Vagina (tissue), 2 donors: ENCODE results near the gene FAM219B. TPM values are rescaled to one million over a fixed set of nuclear protein-coding genes. Genes with fewer than 3 reads are reported as not detected.

Source experiments
- DNase-seq, 2 donors: peaks; one replicate each; pipeline ENCODE4 v3.0.0-alpha.2; 2017; ENCODE audit errors: extremely low spot score in 2 of 2
- H3K27ac ChIP-seq: fragments of 200-600 bp; sonication (generic); one replicate; pipeline ENCODE4 v1.5.1; 2019
- H3K27me3 ChIP-seq: fragments of 200-600 bp; sonication (generic); one replicate; pipeline ENCODE4 v1.5.1; 2019
- H3K36me3 ChIP-seq, 2 donors: fragments of 200-600 bp; sonication (generic); one replicate each; pipeline ENCODE4 v1.5.1; 2017 to 2019
- H3K4me1 ChIP-seq: fragments of 200-600 bp; sonication (generic); one replicate; pipeline ENCODE4 v1.5.1; 2019
- H3K4me3 ChIP-seq, 2 donors: fragments of 200-600 bp; sonication (generic); 1 replicate in 1 of 2; 2 replicates in 1 of 2; pipeline ENCODE4 v1.5.1; 2016 to 2019
- H3K9me3 ChIP-seq: fragments of 200-600 bp; sonication (generic); one replicate; pipeline ENCODE4 v1.5.1; 2019
- POLR2A ChIP-seq, 2 donors: fragments of 450-650 bp; IDR thresholded peaks; one replicate each; pipeline ENCODE4 v1.6.1; 2017; ENCODE audit warnings: antibody characterized with exemption in 2 of 2, mild to moderate bottlenecking in 2 of 2, moderate library complexity in 2 of 2
- POLR2AphosphoS5 ChIP-seq, 2 donors: sonication (generic); formaldehyde crosslinking; IDR thresholded peaks; one replicate each; pipeline ENCODE4 v1.9.0; 2017; ENCODE audit warnings: antibody characterized with exemption in 2 of 2, mild to moderate bottlenecking in 2 of 2, low read depth in 1 of 2; ENCODE audit not compliant: insufficient read depth in 1 of 2
- intact Hi-C: fragments of 100-400 bp; cut with DNase I; formaldehyde crosslinking; loops from one replicate; pipeline ENCODE4 v1.15.1; 2023
- total RNA-seq: library from RNA; depleted of rRNA; stranded (reverse); fragments of >200 nt; gene quantifications from one replicate; pipeline ENCODE4 v1.2.3, GENCODE V29; 2016
- TF ChIP-seq, protein P1 (sequence below), 3 experiments: fragments of 450-650 bp in 2 of 3; fragments of 200-600 bp in 1 of 3; sonication (generic) in 1 of 3; IDR thresholded peaks; one replicate each; pipeline ENCODE4 v1.5.1; 2017 to 2019; ENCODE audit warnings: antibody characterized with exemption in 3 of 3, mild to moderate bottlenecking in 2 of 3, moderate library complexity in 2 of 3

The FAM219B gene
- total RNA-seq, 1 donor from 2014 or later = 51.6 TPM

DNA sequence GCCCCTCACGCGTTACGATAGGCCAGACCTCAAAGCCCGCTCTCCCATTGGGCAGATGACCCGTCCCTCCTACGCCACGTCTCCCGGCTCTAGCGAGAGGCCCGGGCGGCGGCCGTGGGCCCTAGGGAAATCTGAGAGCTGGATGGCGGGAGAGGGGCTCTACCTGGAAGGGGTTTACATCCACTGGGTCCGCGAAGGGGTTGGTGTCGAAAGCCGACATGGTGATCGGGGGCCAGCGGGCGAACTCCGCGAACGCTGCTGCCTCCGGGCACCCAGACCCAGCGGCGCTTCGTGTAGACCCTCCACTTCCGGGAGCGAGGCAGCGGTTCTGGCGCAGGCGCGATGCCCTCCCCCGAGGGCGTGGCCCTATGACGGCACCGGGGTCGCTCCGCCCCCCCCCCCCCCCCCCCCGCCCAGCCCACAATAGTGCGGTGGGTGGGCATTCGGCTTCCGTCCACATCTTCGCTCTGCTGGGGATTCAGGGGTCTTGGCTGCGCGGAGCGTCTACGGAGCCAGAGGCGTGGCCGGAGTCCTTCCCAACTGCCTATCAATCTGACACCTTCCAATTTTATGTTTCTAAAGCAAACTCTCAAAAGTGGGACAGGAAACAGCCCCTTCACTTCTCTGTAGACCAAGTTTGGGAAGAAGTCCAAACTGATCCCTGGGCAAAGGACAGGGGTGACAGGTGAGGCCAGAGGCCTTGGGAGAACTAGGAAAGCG lies 33.5 kb downstream of the FAM219B start, which contains the start of gene SCAMP2:
Gene SCAMP2, minus strand, starts transcription at position 330 of the 720 bp plus-strand sequence. Its CDS starts 110 bp downstream, at position 220.
- no peaks in the 10 kb centered on the region for H3K27me3 ChIP-seq
- TF ChIP-seq, protein P1, sequence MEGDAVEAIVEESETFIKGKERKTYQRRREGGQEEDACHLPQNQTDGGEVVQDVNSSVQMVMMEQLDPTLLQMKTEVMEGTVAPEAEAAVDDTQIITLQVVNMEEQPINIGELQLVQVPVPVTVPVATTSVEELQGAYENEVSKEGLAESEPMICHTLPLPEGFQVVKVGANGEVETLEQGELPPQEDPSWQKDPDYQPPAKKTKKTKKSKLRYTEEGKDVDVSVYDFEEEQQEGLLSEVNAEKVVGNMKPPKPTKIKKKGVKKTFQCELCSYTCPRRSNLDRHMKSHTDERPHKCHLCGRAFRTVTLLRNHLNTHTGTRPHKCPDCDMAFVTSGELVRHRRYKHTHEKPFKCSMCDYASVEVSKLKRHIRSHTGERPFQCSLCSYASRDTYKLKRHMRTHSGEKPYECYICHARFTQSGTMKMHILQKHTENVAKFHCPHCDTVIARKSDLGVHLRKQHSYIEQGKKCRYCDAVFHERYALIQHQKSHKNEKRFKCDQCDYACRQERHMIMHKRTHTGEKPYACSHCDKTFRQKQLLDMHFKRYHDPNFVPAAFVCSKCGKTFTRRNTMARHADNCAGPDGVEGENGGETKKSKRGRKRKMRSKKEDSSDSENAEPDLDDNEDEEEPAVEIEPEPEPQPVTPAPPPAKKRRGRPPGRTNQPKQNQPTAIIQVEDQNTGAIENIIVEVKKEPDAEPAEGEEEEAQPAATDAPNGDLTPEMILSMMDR (IDR thresholded peaks at IDR 0.05) = no peak
- TF ChIP-seq POLR2A (IDR thresholded peaks at IDR 0.05) (peak in 1 of 2 donors; percentile 28), POLR2AphosphoS5 (IDR thresholded peaks at IDR 0.05; ENCODE audit: insufficient read depth in 1 of 2, low read depth in 1 of 2) (peak; percentile 75 to 95)
- peaks cover 45% of the 10 kb centered on the region for H3K4me1 ChIP-seq
- H3K36me3 ChIP-seq = no peaks in the 10 kb centered on the region
- peak within 1 kb of the TSS; percentile 84 for H3K27ac ChIP-seq
- no peaks in the 10 kb centered on the region for H3K9me3 ChIP-seq
- H3K4me3 ChIP-seq = peak within 1 kb of the TSS; percentile 54 to 69
- intact Hi-C loops = no loop called here
- peak in 1 of 2 donors; percentile 95 for DNase-seq

DNA sequence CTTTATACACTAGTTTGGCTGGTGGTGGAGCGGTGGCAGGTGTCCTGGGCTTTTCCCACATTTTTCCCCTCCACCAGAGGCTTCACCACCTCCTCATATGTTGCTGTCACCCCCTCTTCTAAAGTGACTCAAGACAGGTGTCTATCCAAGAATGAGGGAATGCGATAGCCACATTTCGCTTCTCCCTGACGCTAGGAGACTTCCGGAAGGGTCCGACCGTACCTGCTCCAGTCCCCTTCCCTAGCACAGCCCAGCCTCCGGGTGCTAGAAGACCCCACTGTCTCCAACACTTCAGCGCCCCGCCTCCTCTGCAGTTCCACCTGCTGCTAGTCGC lies 34.0 kb downstream of the FAM219B start:
- no peaks in the 10 kb centered on the region for H3K36me3 ChIP-seq
- TF ChIP-seq, protein P1 (IDR thresholded peaks at IDR 0.05) = no peak
- TF ChIP-seq POLR2AphosphoS5 (IDR thresholded peaks at IDR 0.05; ENCODE audit: insufficient read depth in 1 of 2, low read depth in 1 of 2) (no peak), POLR2A (IDR thresholded peaks at IDR 0.05) (no peak)
- H3K27me3 ChIP-seq = no peaks in the 10 kb centered on the region
- peaks cover 50% of the 10 kb centered on the region for H3K4me1 ChIP-seq
- peak overlapping the region; percentile 54 to 69 for H3K4me3 ChIP-seq
- H3K9me3 ChIP-seq = no peaks in the 10 kb centered on the region
- intact Hi-C loops = no loop called here
- no peak for DNase-seq
- peak overlapping the region; percentile 84 for H3K27ac ChIP-seq

DNA sequence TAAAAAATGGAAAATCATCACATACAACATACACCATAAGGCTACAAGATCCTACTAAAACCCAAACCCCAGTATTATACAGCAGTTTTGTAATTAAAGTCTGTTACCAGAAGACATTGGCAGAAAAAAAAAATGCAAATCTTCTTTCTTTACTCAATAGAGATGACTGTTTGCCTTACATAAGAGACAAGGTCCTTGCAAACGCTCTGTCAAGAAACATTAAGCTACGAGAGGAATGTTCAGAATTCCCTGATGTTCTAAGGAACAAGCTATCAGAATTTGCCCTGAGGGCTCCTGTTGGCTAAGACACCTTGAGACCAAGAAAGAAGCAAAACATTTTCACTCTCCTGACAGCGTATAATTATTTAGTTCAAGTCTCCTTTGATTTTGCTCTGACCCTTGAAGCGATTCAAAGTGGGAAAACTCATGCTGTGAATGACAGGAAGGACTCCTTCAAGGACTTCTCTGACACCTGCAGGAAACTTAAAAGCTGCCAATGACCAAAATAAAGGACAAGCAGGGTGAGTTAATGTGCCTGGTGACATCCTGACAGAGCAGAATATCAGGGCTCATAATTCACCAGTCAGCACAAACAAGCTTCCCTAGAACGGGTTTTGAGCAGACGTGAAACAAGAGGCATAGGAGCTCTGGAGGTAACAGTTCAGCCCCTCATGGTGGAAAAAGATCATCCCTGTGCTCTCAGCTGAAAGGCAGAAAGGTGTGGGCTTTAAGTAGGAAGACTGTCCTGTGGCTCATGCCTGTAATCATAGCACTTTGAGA lies 36.0 kb downstream of the FAM219B start:
- Histone ChIP-seq H3K4me1 (peaks cover 70% of the 10 kb centered on the region), H3K27ac (peak overlapping the region; percentile 15), H3K9me3 (no peaks in the 10 kb centered on the region), H3K36me3 (no peaks in the 10 kb centered on the region), H3K27me3 (no peaks in the 10 kb centered on the region), H3K4me3 (no peak overlapping the region)
- TF ChIP-seq POLR2A (IDR thresholded peaks at IDR 0.05) (no peak), POLR2AphosphoS5 (IDR thresholded peaks at IDR 0.05; ENCODE audit: insufficient read depth in 1 of 2, low read depth in 1 of 2) (no peak)
- TF ChIP-seq, protein P1 (IDR thresholded peaks at IDR 0.05) = no peak
- intact Hi-C loops = no loop called here
- no peak for DNase-seq

DNA sequence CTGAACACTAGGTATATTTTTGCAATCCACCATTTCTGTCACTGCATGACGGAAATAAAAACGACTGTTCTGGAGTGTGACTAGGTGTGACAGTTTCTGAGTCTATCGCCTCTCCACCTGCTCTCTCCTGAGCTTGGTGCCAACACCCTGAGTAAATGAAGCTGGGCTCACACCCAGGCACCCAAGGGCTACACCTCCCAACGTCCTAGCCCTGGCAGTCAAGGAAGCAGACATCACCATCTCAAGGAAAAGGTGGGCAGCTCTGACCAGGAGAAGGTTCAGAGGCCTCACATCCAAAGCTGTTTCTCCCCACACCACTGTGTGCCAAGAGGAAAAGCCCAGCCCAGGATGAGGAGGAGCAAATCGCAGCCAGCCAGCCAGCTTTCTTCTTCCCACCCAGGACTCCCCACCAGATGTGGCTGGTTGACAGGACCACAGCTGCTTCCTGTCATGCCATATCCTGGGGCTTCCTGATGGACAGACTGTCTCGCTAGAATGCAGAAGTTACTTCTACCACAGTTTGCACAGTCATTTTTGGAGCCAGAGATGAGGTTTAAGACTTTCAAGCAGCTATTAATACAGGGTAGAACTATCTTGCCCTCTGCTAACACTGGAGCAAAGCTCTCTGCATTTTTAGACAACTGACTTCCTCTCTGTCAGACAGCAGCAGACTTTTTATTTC lies 36.8 kb downstream of the FAM219B start:
- intact Hi-C loops = no loop called here
- Histone ChIP-seq H3K27me3 (no peaks in the 10 kb centered on the region), H3K4me1 (peaks cover 77% of the 10 kb centered on the region), H3K27ac (peak overlapping the region; percentile 15), H3K9me3 (no peaks in the 10 kb centered on the region), H3K36me3 (no peaks in the 10 kb centered on the region), H3K4me3 (peak overlapping the region in 1 of 2 donors; percentile 3)
- DNase-seq = no peak
- TF ChIP-seq POLR2A (IDR thresholded peaks at IDR 0.05) = no peak
- TF ChIP-seq, protein P1 (IDR thresholded peaks at IDR 0.05) = no peak
